ENCODE measurements around the gene ZNF726.
"Not testable (repeated sequence)": the region's sequence is repeated elsewhere in the genome, so short reads cannot be mapped to it uniquely, and the experiment has no call there.

Gene ZNF726

GRCh38 chr19:23882493-23882892 is 32.2 kb upstream of the ZNF726 start:
- ChIA-PET POLR2A (no interaction called here), CTCF (no interaction called here)
- DNase-seq (ENCODE audit: extremely low spot score): no peak
- no peak for TF ChIP-seq HDGF (IDR thresholded peaks at IDR 0.05; ENCODE audit: borderline replicate concordance)
- TF ChIP-seq SP1 (IDR thresholded peaks at IDR 0.05): no peak
- TF ChIP-seq FOXK2 (IDR thresholded peaks at IDR 0.05): no peak
- no peak for TF ChIP-seq FOXM1 (IDR thresholded peaks at IDR 0.05; ENCODE audit: borderline replicate concordance)
- no peak for TF ChIP-seq SUZ12 (IDR thresholded peaks at IDR 0.05)
- TF ChIP-seq LEF1 (IDR thresholded peaks at IDR 0.05; ENCODE audit: borderline replicate concordance): no peak
- no peak for TF ChIP-seq TARDBP (IDR thresholded peaks at IDR 0.05)
- no peak for TF ChIP-seq L3MBTL2 (conservative IDR thresholded peaks at IDR 0.05)
- TF ChIP-seq, protein P1, sequence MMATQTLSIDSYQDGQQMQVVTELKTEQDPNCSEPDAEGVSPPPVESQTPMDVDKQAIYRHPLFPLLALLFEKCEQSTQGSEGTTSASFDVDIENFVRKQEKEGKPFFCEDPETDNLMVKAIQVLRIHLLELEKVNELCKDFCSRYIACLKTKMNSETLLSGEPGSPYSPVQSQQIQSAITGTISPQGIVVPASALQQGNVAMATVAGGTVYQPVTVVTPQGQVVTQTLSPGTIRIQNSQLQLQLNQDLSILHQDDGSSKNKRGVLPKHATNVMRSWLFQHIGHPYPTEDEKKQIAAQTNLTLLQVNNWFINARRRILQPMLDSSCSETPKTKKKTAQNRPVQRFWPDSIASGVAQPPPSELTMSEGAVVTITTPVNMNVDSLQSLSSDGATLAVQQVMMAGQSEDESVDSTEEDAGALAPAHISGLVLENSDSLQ (IDR thresholded peaks at IDR 0.05): no peak

DNA sequence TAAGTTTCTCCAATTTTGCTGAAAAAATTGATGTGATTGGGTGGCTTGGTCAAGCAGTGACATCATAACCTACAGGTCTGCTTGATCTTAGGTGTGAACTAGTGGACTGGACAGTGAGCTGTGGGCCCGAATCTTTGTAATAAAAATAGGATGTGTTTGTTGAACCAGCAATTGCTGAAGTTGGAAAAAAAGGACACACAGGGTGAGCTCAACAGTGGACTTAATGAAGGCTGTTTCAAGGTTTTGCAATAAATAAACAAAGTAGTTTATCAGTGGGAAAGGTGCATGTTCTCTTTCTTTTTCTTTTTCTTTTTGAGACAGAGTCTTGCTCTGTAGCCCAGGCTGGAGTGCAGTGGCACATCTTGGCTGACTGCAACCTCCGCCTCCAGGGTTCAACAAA is 30.3 kb upstream of the ZNF726 start:
- CTCF ChIA-PET: no interaction called here
- no peak for DNase-seq (ENCODE audit: extremely low spot score)
- TF ChIP-seq ZNF384 (IDR thresholded peaks at IDR 0.05): no peak
- TF ChIP-seq CTBP1 (IDR thresholded peaks at IDR 0.05; ENCODE audit: borderline replicate concordance): no peak
- TF ChIP-seq SP1 (IDR thresholded peaks at IDR 0.05): no peak
- TF ChIP-seq LEF1 (IDR thresholded peaks at IDR 0.05; ENCODE audit: borderline replicate concordance): no peak
- no peak for TF ChIP-seq HDGF (IDR thresholded peaks at IDR 0.05; ENCODE audit: borderline replicate concordance)
- TF ChIP-seq, protein P1 (IDR thresholded peaks at IDR 0.05): no peak
- no peak for TF ChIP-seq FOXK2 (IDR thresholded peaks at IDR 0.05)
- TF ChIP-seq SUZ12 (IDR thresholded peaks at IDR 0.05): no peak
- no peak for TF ChIP-seq ELF4 (IDR thresholded peaks at IDR 0.05)
- TF ChIP-seq TARDBP (IDR thresholded peaks at IDR 0.05): no peak
- TF ChIP-seq FOXM1 (IDR thresholded peaks at IDR 0.05; ENCODE audit: borderline replicate concordance): no peak
- no peak for TF ChIP-seq ARNT (IDR thresholded peaks at IDR 0.05)
- no peak for TF ChIP-seq NFRKB (IDR thresholded peaks at IDR 0.05)
- TF ChIP-seq BHLHE40 (IDR thresholded peaks at IDR 0.05; ENCODE audit: borderline replicate concordance): no peak
- POLR2A ChIA-PET: no interaction called here

GRCh38 chr19:23887642-23888041 is 27.0 kb upstream of the ZNF726 start:
- CTCF ChIA-PET: no interaction called here
- TF ChIP-seq FOXA1 (IDR thresholded peaks at IDR 0.05) (no peak), SP1 (IDR thresholded peaks at IDR 0.05) (no peak), BHLHE40 (IDR thresholded peaks at IDR 0.05; ENCODE audit: borderline replicate concordance) (no peak), FOXM1 (IDR thresholded peaks at IDR 0.05; ENCODE audit: borderline replicate concordance) (no peak), ZNF384 (IDR thresholded peaks at IDR 0.05) (no peak), CTBP1 (IDR thresholded peaks at IDR 0.05; ENCODE audit: borderline replicate concordance) (no peak), ELF4 (IDR thresholded peaks at IDR 0.05) (no peak), LEF1 (IDR thresholded peaks at IDR 0.05; ENCODE audit: borderline replicate concordance) (no peak), SUZ12 (IDR thresholded peaks at IDR 0.05) (no peak), NFRKB (IDR thresholded peaks at IDR 0.05) (no peak), TARDBP (IDR thresholded peaks at IDR 0.05) (no peak), FOXK2 (IDR thresholded peaks at IDR 0.05) (no peak), ARNT (IDR thresholded peaks at IDR 0.05) (no peak), L3MBTL2 (conservative IDR thresholded peaks at IDR 0.05) (no peak), HDGF (IDR thresholded peaks at IDR 0.05; ENCODE audit: borderline replicate concordance) (no peak)
- TF ChIP-seq, protein P1 (IDR thresholded peaks at IDR 0.05): no peak
- POLR2A ChIA-PET: no interaction called here
- DNase-seq (ENCODE audit: extremely low spot score): no peak

DNA sequence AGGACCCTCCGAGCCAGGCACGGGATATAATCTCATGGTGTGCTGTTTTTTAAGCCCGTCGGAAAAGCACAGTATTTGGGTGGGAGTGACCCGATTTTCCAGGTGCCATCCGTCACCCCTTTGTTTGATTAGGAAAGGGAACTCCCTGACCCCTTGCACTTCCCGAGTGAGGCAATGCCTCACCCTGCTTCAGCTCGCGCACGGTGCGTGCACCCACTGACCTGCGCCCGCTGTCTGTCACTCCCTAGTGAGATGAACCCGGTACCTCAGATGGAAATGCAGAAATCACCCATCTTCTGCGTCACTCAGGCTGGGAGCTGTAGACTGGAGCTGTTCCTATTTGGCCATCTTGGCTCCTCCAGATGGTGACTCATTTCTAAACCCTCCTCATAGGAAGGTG is 18.6 kb upstream of the ZNF726 start:
- CTCF ChIA-PET; DNase-seq (ENCODE audit: extremely low spot score); POLR2A ChIA-PET: not testable (repeated sequence)

GRCh38 chr19:23896912-23897311 is 17.8 kb upstream of the ZNF726 start:
- CTCF ChIA-PET: no interaction called here
- no peak for DNase-seq (ENCODE audit: extremely low spot score)
- TF ChIP-seq HDGF (IDR thresholded peaks at IDR 0.05; ENCODE audit: borderline replicate concordance): no peak
- TF ChIP-seq SUZ12 (IDR thresholded peaks at IDR 0.05): no peak
- TF ChIP-seq FOXK2 (IDR thresholded peaks at IDR 0.05): no peak
- no peak for TF ChIP-seq FOXM1 (IDR thresholded peaks at IDR 0.05; ENCODE audit: borderline replicate concordance)
- no peak for TF ChIP-seq FOXA1 (IDR thresholded peaks at IDR 0.05)
- TF ChIP-seq ARNT (IDR thresholded peaks at IDR 0.05): no peak
- TF ChIP-seq NFRKB (IDR thresholded peaks at IDR 0.05): no peak
- no peak for TF ChIP-seq LEF1 (IDR thresholded peaks at IDR 0.05; ENCODE audit: borderline replicate concordance)
- no peak for TF ChIP-seq L3MBTL2 (conservative IDR thresholded peaks at IDR 0.05)
- no peak for TF ChIP-seq SP1 (IDR thresholded peaks at IDR 0.05)
- POLR2A ChIA-PET: no interaction called here

- TF ChIP-seq TARDBP (IDR thresholded peaks at IDR 0.05) (no peak), FOXM1 (IDR thresholded peaks at IDR 0.05; ENCODE audit: borderline replicate concordance) (no peak), LEF1 (IDR thresholded peaks at IDR 0.05; ENCODE audit: borderline replicate concordance) (no peak), FOXK2 (IDR thresholded peaks at IDR 0.05) (no peak), CTBP1 (IDR thresholded peaks at IDR 0.05; ENCODE audit: borderline replicate concordance) (no peak), SP1 (IDR thresholded peaks at IDR 0.05) (no peak), HDGF (IDR thresholded peaks at IDR 0.05; ENCODE audit: borderline replicate concordance) (no peak)
- POLR2A ChIA-PET: no interaction called here
- DNase-seq (ENCODE audit: extremely low spot score): no peak
- CTCF ChIA-PET: no interaction called here
Observed at GRCh38 chr19:23901360-23901759, 13.3 kb upstream of the ZNF726 start.

GRCh38 chr19:23904406-23904805 is 10.3 kb upstream of the ZNF726 start:
- TF ChIP-seq, protein P1 (IDR thresholded peaks at IDR 0.05): no peak
- TF ChIP-seq FOXA1 (IDR thresholded peaks at IDR 0.05): no peak
- TF ChIP-seq BHLHE40 (IDR thresholded peaks at IDR 0.05; ENCODE audit: borderline replicate concordance): no peak
- TF ChIP-seq FOXM1 (IDR thresholded peaks at IDR 0.05; ENCODE audit: borderline replicate concordance): no peak
- TF ChIP-seq HDGF (IDR thresholded peaks at IDR 0.05; ENCODE audit: borderline replicate concordance): no peak
- TF ChIP-seq ARNT (IDR thresholded peaks at IDR 0.05): no peak
- TF ChIP-seq L3MBTL2 (conservative IDR thresholded peaks at IDR 0.05): no peak
- no peak for TF ChIP-seq ZNF384 (IDR thresholded peaks at IDR 0.05)
- ChIA-PET CTCF (no interaction called here), POLR2A (no interaction called here)
- no peak for DNase-seq (ENCODE audit: extremely low spot score)
